ENCODE data around the gene PXMP4. TPM values are rescaled to one million over a fixed set of nuclear protein-coding genes. Genes with fewer than 3 reads are reported as not detected.

The PXMP4 gene
- total RNA-seq, 4 donors from 2014 or later, result 3.4 to 11.7 (median 7.6) TPM

GRCh38 chr20:33681728-33682353 lies 38.3 kb downstream of the PXMP4 start:
- no peaks in the 10 kb centered on the region for H3K27me3 ChIP-seq
- no peak for TF ChIP-seq CTCF (IDR thresholded peaks at IDR 0.05)
- no peak for TF ChIP-seq POLR2A (IDR thresholded peaks at IDR 0.05)
- H3K36me3 ChIP-seq, result no peaks in the 10 kb centered on the region
- H3K4me1 ChIP-seq, result peaks cover 13 to 37% (median 17%) of the 10 kb centered on the region in 3 donors
- H3K27ac ChIP-seq, result no peak overlapping the region
- 79% methylated on average over 9 of the region's 9 CpGs for WGBS, 2 donors
- DNase-seq, result no peak
- no peak overlapping the region for H3K4me3 ChIP-seq
- intact Hi-C loops (cut with DNase I), result no loop called here
- no peaks in the 10 kb centered on the region for H3K9me3 ChIP-seq

- H3K27me3 ChIP-seq, result no peaks in the 10 kb centered on the region
- no peak for TF ChIP-seq CTCF (IDR thresholded peaks at IDR 0.05)
- TF ChIP-seq POLR2A (IDR thresholded peaks at IDR 0.05), result no peak
- no peak for DNase-seq
- no peaks in the 10 kb centered on the region for H3K36me3 ChIP-seq
- no peaks in the 10 kb centered on the region for H3K9me3 ChIP-seq
- 81 to 95% methylated on average over 3 to 4 of the region's 5 CpGs for WGBS, 2 donors
- intact Hi-C loops (cut with DNase I), result no loop called here
- no peak overlapping the region for H3K27ac ChIP-seq
- no peak overlapping the region for H3K4me3 ChIP-seq
- peaks cover 12 to 38% (median 17%) of the 10 kb centered on the region in 3 donors for H3K4me1 ChIP-seq
Observed at GRCh38 chr20:33681288-33681687, 38.8 kb downstream of the PXMP4 start.

- H3K27me3 ChIP-seq, result no peaks in the 10 kb centered on the region
- whole genome bisulfite sequencing, 2 donors, result 94 to 100% methylated on average over 2 of the region's 2 CpGs
- no peak overlapping the region for H3K4me3 ChIP-seq
- H3K36me3 ChIP-seq, result no peaks in the 10 kb centered on the region
- no peak overlapping the region for H3K27ac ChIP-seq
- TF ChIP-seq POLR2A (IDR thresholded peaks at IDR 0.05) (no peak), CTCF (IDR thresholded peaks at IDR 0.05) (no peak)
- no peak for DNase-seq
- H3K9me3 ChIP-seq, result no peaks in the 10 kb centered on the region
- intact Hi-C loops (cut with DNase I), result no loop called here
- peaks cover 15 to 41% (median 18%) of the 10 kb centered on the region in 3 donors for H3K4me1 ChIP-seq
Observed at GRCh38 chr20:33680686-33681085, 39.4 kb downstream of the PXMP4 start.

- Histone ChIP-seq H3K27me3 (no peaks in the 10 kb centered on the region), H3K4me1 (peaks cover 14 to 41% (median 15%) of the 10 kb centered on the region in 3 donors), H3K27ac (no peak overlapping the region), H3K36me3 (no peaks in the 10 kb centered on the region), H3K4me3 (no peak overlapping the region), H3K9me3 (no peaks in the 10 kb centered on the region)
- DNase-seq, result no peak
- intact Hi-C loops (cut with DNase I), result no loop called here
- TF ChIP-seq CTCF (IDR thresholded peaks at IDR 0.05) (no peak), POLR2A (IDR thresholded peaks at IDR 0.05) (no peak)
- 60 to 90% methylated on average over 1 to 3 of the region's 20 CpGs for WGBS, 2 donors
Observed at GRCh38 chr20:33679758-33680485, 40.2 kb downstream of the PXMP4 start.

- H3K27ac ChIP-seq, result peak overlapping the region in 3 of 4 donors; percentile 73 to 91 (median 81)
- DNase-seq, result no peak
- intact Hi-C loops (cut with DNase I), result no loop called here
Observed at GRCh38 chr20:33677991-33678702, 42.0 kb downstream of the PXMP4 start.

More at GRCh38 chr20:33677991-33678702, 42.0 kb downstream of the PXMP4 start:
- Histone ChIP-seq H3K9me3 (no peaks in the 10 kb centered on the region), H3K4me3 (no peak overlapping the region), H3K4me1 (peaks cover 19 to 44% (median 24%) of the 10 kb centered on the region in 3 donors), H3K36me3 (no peaks in the 10 kb centered on the region), H3K27me3 (no peaks in the 10 kb centered on the region)
- 73 to 77% methylated on average over 10 to 12 of the region's 15 CpGs for WGBS, 2 donors
- TF ChIP-seq CTCF (IDR thresholded peaks at IDR 0.05) (no peak), POLR2A (IDR thresholded peaks at IDR 0.05) (no peak)

Measured in esophagus squamous epithelium (tissue), 5 donors.